ENCODE measurements around the gene METAP1.

- no peak for TF ChIP-seq SMC3 (IDR thresholded peaks at IDR 0.05)
- TF ChIP-seq, protein P1, sequence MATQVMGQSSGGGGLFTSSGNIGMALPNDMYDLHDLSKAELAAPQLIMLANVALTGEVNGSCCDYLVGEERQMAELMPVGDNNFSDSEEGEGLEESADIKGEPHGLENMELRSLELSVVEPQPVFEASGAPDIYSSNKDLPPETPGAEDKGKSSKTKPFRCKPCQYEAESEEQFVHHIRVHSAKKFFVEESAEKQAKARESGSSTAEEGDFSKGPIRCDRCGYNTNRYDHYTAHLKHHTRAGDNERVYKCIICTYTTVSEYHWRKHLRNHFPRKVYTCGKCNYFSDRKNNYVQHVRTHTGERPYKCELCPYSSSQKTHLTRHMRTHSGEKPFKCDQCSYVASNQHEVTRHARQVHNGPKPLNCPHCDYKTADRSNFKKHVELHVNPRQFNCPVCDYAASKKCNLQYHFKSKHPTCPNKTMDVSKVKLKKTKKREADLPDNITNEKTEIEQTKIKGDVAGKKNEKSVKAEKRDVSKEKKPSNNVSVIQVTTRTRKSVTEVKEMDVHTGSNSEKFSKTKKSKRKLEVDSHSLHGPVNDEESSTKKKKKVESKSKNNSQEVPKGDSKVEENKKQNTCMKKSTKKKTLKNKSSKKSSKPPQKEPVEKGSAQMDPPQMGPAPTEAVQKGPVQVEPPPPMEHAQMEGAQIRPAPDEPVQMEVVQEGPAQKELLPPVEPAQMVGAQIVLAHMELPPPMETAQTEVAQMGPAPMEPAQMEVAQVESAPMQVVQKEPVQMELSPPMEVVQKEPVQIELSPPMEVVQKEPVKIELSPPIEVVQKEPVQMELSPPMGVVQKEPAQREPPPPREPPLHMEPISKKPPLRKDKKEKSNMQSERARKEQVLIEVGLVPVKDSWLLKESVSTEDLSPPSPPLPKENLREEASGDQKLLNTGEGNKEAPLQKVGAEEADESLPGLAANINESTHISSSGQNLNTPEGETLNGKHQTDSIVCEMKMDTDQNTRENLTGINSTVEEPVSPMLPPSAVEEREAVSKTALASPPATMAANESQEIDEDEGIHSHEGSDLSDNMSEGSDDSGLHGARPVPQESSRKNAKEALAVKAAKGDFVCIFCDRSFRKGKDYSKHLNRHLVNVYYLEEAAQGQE (IDR thresholded peaks at IDR 0.05), result no peak
- TF ChIP-seq TFCP2L1 (CRISPR knock-in tag; IDR thresholded peaks at IDR 0.05), result no peak
- TF ChIP-seq, protein P2, sequence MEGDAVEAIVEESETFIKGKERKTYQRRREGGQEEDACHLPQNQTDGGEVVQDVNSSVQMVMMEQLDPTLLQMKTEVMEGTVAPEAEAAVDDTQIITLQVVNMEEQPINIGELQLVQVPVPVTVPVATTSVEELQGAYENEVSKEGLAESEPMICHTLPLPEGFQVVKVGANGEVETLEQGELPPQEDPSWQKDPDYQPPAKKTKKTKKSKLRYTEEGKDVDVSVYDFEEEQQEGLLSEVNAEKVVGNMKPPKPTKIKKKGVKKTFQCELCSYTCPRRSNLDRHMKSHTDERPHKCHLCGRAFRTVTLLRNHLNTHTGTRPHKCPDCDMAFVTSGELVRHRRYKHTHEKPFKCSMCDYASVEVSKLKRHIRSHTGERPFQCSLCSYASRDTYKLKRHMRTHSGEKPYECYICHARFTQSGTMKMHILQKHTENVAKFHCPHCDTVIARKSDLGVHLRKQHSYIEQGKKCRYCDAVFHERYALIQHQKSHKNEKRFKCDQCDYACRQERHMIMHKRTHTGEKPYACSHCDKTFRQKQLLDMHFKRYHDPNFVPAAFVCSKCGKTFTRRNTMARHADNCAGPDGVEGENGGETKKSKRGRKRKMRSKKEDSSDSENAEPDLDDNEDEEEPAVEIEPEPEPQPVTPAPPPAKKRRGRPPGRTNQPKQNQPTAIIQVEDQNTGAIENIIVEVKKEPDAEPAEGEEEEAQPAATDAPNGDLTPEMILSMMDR (IDR thresholded peaks at IDR 0.05), result no peak
- no peak for TF ChIP-seq RAD21 (conservative IDR thresholded peaks at IDR 0.05 in 1 of 2, IDR thresholded peaks at IDR 0.05 in 1 of 2)
- no peak for TF ChIP-seq RNF2 (IDR thresholded peaks at IDR 0.05; ENCODE audit: borderline replicate concordance, low read depth)
- no peak for TF ChIP-seq GATA3 (IDR thresholded peaks at IDR 0.05; ENCODE audit: borderline replicate concordance)
- TF ChIP-seq, protein P3, sequence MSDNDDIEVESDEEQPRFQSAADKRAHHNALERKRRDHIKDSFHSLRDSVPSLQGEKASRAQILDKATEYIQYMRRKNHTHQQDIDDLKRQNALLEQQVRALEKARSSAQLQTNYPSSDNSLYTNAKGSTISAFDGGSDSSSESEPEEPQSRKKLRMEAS (IDR thresholded peaks at IDR 0.05), result no peak
- TF ChIP-seq POLR2A (IDR thresholded peaks at IDR 0.05; ENCODE audit: low read length), result no peak
- TF ChIP-seq EP300 (IDR thresholded peaks at IDR 0.05), result no peak
- TF ChIP-seq POLR2AphosphoS2 (conservative IDR thresholded peaks at IDR 0.05; ENCODE audit: low read length), result no peak
- no peak for TF ChIP-seq JUNB (IDR thresholded peaks at IDR 0.05)
- no peak for TF ChIP-seq HES2 (IDR thresholded peaks at IDR 0.05)
Measured at GRCh38 chr4:99022566-99022965, 27.0 kb downstream of the METAP1 start.

All from A549 (cell line).